ENCODE measurements around the gene PERCC1.

PERCC1 gene

DNA sequence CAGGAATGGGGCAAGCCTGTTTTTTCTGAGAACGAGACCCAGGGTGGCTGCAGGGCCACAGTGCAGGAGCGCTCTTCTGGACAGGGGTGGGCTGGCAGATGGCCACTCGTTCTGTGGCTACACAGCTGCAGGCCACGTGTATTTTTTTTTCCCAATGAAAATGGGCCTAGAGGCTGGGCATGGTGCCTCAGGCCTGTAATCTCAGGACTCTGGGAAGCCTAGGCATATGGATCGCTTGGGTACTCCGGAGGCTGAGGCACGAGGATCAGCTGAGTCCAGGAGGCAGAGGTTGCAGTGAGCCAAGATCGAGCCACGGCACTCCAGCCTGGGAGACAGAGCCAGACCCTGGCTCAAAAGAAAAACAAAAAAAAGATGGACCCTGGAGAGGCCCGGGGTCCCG lies 23.1 kb upstream of the PERCC1 start:
- Histone ChIP-seq H3K4me3 (peak overlapping the region in 6 of 7 experiments; percentile 14 to 49 (median 40)), H3K27ac (peak overlapping the region in 10 of 21 experiments; percentile 31 to 61 (median 42))

DNA sequence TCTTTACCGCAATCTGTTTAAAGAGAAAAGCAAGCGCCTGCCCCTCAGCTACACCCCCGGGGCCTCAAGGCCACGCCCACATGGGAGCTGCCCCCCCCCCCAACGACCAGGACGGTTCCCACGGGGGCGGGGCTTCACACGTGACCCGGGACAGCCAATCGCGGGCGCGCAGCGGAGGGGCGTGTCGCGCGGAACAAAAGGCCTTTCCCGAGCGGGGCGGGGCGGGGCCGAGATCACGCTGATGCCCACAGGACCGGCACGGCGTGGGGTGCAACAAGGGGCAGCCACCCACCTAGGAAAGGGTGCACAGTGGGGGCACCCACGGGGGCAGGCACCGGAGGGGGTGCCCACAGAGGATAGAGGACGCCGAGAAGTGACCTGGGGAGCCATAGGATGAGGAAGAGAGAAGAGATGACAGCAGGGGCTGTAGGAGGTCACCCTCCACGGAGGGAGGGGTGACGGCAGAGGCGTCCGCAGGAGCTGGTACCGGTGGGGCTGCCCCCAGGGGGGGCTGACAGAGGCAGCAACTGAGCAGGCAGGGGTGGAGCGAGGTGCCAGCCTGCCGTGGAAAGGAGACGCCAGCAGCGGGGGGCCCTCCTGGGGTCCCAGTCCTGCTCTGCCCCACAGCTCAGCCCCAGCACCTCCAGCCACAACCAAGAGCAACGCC lies 22.6 kb upstream of the PERCC1 start:
- Histone ChIP-seq H3K27ac (peak overlapping the region in 14 of 21 experiments; percentile 1 to 69 (median 41)), H3K4me3 (peak overlapping the region; percentile 14 to 49 (median 40))

DNA sequence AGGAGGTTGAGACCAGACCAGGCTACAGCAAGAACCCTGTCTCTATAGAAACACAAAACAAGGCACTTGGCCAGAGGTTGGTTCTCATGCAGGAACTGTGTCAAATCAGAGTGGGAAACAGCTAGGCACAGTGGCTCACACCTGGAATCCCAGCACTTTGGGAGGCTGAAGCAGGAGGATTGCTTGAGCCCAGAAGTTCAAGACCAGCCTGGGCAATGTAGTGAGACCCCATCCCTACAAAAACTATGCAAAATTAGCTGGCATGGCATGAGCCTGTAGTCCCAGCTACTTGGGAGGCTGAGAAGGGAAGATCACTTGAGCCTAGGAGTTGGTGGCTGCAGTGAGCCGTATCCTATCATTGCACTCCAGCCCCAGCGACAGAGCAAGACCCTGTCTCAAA lies 18.0 kb upstream of the PERCC1 start:
- Histone ChIP-seq H3K27ac (no peak overlapping the region), H3K4me3 (no peak overlapping the region)

- peak overlapping the region; percentile 77 to 96 (median 92) for H3K4me3 ChIP-seq
- peak overlapping the region; percentile 50 to 96 (median 91) for H3K27ac ChIP-seq
These were observed 17.0 kb upstream of the PERCC1 start for GRCh38 chr16:1413684-1414531.

- Histone ChIP-seq H3K4me3 (peak within 1 kb of the TSS; percentile 77 to 96 (median 92)), H3K27ac (peak within 1 kb of the TSS; percentile 50 to 96 (median 91))
These were observed 16.2 kb upstream of the PERCC1 start, which contains the start of gene UNKL for GRCh38 chr16:1414532-1415260. TSS of gene UNKL (minus strand) at chr16:1414704. CDS start at chr16:1414691, 13 bp downstream.

DNA sequence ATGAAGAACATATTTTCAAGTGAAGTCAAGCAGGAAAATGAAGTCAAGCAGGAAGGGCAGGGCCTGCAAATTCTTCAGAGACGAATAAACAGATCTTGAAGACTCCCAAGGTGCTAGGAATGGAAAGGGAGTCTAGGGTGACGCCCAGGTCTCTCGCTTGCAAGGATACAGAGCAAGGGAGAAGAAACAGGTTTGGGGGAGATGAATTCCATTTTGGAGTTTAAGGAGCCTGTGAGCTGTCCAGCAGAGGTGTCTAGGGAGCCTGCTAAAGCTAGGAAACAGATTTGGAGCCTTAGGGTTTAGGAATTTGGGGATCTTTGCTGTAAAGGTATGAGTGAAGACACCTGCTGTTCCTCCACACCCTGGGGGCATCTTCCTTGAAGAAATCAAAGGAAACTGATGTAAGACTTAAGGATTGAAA lies 14.3 kb upstream of the PERCC1 start:
- Histone ChIP-seq H3K27ac (peak overlapping the region in 11 of 21 experiments; percentile 3 to 55 (median 39)), H3K4me3 (no peak overlapping the region)

DNA sequence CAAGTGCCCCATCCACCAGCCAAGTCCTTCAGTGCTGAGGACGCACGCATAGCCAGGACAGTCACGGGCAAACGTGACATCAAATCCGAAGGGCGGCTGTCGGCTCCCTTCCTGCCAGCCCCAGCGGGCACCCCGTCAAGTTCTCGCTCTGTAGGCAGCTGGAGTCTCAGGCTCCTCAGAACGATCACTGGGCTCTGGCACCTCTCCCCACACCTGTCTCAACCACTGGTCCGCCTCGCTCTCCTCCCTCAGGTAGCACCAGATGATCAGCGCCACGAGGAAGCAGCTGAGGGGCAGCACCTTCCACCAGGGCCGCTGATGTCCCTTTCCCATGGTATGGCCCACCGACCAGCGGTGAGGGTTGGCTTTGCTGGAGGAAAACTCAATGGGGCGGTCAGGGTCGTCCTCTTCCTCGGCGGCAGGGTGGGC lies 10.8 kb upstream of the PERCC1 start:
- H3K27ac ChIP-seq = peak overlapping the region; percentile 55 to 99 (median 95)
- peak overlapping the region; percentile 52 to 92 (median 81) for H3K4me3 ChIP-seq

DNA sequence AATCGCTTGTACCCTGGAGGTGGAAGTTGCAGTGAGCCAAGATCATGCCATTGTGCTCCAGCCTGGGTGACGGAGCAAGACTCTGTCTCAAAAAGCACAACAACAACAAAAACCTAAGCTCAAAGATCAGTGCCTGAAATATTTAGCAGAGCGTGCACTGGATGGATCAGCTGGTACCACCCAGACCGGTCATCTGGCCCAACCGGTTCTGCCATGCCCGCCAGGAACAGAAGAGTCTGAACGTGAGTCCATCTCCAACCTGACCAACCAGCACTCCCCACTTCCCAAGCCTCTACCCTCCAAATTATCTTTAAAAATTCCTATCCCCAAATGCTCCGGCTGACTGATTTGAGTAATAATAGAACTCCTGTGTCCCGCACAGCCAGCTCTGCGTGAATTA lies 8.8 kb upstream of the PERCC1 start:
- Histone ChIP-seq H3K4me3 (no peak overlapping the region), H3K27ac (peak overlapping the region in 17 of 21 experiments; percentile 87 to 99 (median 96))

GRCh38 chr16:1424028-1424427 lies 6.8 kb upstream of the PERCC1 start:
- no peak overlapping the region for H3K4me3 ChIP-seq
- H3K27ac ChIP-seq = no peak overlapping the region

- Histone ChIP-seq H3K27ac (no peak overlapping the region), H3K4me3 (no peak overlapping the region)
These were observed 5.1 kb upstream of the PERCC1 start for GRCh38 chr16:1425616-1426370.

DNA sequence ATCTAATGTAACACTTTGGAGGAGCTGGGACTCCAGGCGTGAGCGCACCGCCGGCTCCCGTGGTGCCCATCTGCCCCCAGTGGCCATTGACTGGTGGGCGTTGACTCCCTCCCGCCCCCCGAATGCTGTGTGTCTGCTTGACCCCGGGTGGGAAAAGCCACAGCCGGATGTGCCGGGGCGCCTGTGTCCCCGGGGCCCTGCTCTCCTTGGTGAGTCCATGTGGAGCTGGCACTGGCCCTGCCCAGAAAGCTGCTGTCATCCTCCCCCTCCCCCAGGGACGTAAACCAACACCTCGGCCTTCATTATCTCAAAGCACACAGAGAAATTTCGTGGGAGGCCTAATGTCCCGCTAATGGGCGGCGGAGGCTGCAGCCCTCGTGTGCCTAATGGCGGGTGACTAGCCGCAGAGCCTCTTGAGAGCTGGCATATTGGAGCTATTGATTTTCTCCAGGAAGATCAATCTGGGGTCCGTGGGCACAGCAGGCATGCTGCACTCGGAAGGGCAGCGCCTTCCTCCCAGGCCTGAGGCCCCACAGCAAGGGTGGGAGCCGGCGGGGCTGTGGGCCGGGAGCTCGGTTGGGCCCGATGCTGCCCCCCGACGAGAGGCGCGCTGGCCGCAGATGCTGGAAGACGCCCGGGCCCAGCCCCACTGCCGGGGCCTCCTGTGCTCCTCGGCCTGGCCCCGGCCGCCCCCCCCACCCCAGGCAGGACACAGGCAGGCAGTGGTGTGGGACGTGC lies 4.0 kb upstream of the PERCC1 start:
- H3K27ac ChIP-seq = peak overlapping the region in 3 of 21 experiments; percentile 2 to 25 (median 5)
- H3K4me3 ChIP-seq = peak overlapping the region in 1 of 7 experiments; percentile 1

GRCh38 chr16:1427473-1428461 lies 3.1 kb upstream of the PERCC1 start:
- peak overlapping the region in 9 of 21 experiments; percentile 21 to 68 (median 39) for H3K27ac ChIP-seq
- peak overlapping the region; percentile 1 to 40 (median 33) for H3K4me3 ChIP-seq

GRCh38 chr16:1428511-1428910 lies 2.4 kb upstream of the PERCC1 start:
- Histone ChIP-seq H3K4me3 (peak overlapping the region; percentile 1 to 40 (median 33)), H3K27ac (peak overlapping the region in 9 of 21 experiments; percentile 12 to 68 (median 39))

DNA sequence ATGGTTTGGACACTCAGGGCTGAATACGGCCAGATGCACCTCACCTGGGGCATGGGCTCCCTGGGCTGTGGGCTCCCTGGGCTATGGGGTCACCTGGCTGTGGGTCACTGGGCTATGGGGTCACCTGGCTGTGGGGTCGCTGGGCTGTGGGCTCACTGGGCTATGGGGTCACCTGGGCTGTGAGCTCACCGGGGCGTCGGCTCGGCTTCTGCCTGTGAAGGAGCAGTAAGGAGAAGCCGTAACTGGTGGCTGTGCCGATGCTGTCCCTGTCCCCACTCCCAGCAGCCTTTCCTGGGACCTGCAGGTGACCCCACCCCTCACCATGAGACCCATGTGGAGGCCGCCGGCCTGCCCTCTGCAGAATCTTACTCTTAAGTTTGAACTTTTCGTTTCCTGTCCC lies 1.9 kb upstream of the PERCC1 start:
- peak overlapping the region in 3 of 21 experiments; percentile 12 to 47 (median 21) for H3K27ac ChIP-seq
- H3K4me3 ChIP-seq = peak overlapping the region in 1 of 7 experiments; percentile 40

- no peak overlapping the region for H3K4me3 ChIP-seq
- no peak overlapping the region for H3K27ac ChIP-seq
These were observed 1.2 kb upstream of the PERCC1 start for GRCh38 chr16:1429631-1430030.

DNA sequence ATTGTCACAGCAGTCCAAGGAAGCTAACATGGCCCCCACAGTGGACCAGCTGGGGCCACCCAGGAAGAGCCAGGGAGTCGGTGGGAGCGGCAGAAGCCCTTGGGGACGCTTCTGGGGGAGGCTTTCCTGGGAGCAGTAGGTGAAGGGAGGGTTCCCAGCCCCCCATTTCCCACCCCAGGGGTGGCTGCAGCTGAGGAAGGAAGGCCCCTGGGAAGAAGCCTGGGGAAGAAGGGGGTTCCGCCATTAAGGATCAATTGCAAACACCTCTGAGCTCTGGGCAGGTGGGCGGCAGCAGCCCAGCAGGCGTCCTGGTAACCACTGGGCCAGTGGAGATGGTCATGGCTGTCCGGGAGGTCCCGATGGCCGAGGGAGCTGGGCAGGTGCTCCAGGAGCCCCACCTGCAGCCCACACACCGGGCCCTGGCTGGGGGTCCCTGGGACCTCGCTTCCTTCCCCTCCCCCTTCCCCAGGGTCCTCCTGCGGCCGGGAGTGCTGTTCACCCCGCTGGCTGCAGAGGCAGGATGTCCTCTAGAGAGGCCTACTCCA lies 592 bp upstream of the PERCC1 start:
- Histone ChIP-seq H3K27ac (no peak overlapping the region), H3K4me3 (no peak overlapping the region)

All from skin epidermis (tissue), 12 donors.